Mesenteric fat pad (tissue), 1 donor: ENCODE results near the gene NREP. TPM values are rescaled to one million over a fixed set of nuclear protein-coding genes. Genes with fewer than 3 reads are reported as not detected.

Experiments
- DNase-seq: peaks from one replicate; pipeline ENCODE4 v3.0.0-alpha.2; 2020; ENCODE audit warnings: low spot score
- long read RNA-seq: library from polyadenylated mRNA; unstranded; transcript quantifications from one replicate; pipeline ENCODE4 v2.0.0, GENCODE V29; 2020
- total RNA-seq: library from RNA; stranded (reverse); fragmentation: NEBNext Ultra II Directional; extraction: Animal tissue kit (Norgen Biotek cat#: 25700); gene quantifications from one replicate; pipeline ENCODE4 v1.2.1, GENCODE V29; 2021
- donor health status: DM: yes; HTN: yes; CAD: no.

NREP gene
- total RNA-seq, result 6.8 TPM
- long read RNA-seq, partial matches to known transcripts, result 0 of 7 reads
- long read RNA-seq, other reads (novel, unspliced or antisense), result 4 of 7 reads

GRCh38 chr5:111756581-111757354 is at the start of gene NREP:
Gene NREP (minus strand): TSS chr5:111757194. CDS start chr5:111755772, 1,422 bp downstream.
- no peak for DNase-seq

- DNase-seq, result no peak
Measured at GRCh38 chr5:111806753-111807152, 49.8 kb upstream of the NREP start.

GRCh38 chr5:111806156-111806555 is 49.2 kb upstream of the NREP start:
- no peak for DNase-seq

- DNase-seq, result no peak
Measured at GRCh38 chr5:111805071-111805470, 48.1 kb upstream of the NREP start.

- no peak for DNase-seq
Measured at GRCh38 chr5:111800351-111800750, 43.4 kb upstream of the NREP start.

GRCh38 chr5:111795142-111795541 is 38.1 kb upstream of the NREP start:
- no peak for DNase-seq

GRCh38 chr5:111792471-111793058 is 35.6 kb upstream of the NREP start:
- DNase-seq, result no peak

- no peak for DNase-seq
Measured at GRCh38 chr5:111790295-111790694, 33.3 kb upstream of the NREP start.

GRCh38 chr5:111787006-111787405 is 30.0 kb upstream of the NREP start:
- DNase-seq, result no peak

GRCh38 chr5:111784491-111785181 is 27.6 kb upstream of the NREP start:
- DNase-seq, result no peak

- no peak for DNase-seq
Measured at GRCh38 chr5:111783537-111783936, 26.5 kb upstream of the NREP start.

- DNase-seq, result no peak
Measured at GRCh38 chr5:111782216-111782615, 25.2 kb upstream of the NREP start.

- no peak for DNase-seq
Measured at GRCh38 chr5:111781200-111781599, 24.2 kb upstream of the NREP start.

- DNase-seq, result no peak
Measured at GRCh38 chr5:111779922-111780292, 22.9 kb upstream of the NREP start.

- DNase-seq, result no peak
Measured at GRCh38 chr5:111779260-111779921, 22.4 kb upstream of the NREP start.

- DNase-seq, result no peak
Measured at GRCh38 chr5:111776913-111777781, 20.2 kb upstream of the NREP start.

GRCh38 chr5:111775224-111775623 is 18.2 kb upstream of the NREP start:
- no peak for DNase-seq

GRCh38 chr5:111774525-111774924 is 17.5 kb upstream of the NREP start:
- no peak for DNase-seq

- DNase-seq, result no peak
Measured at GRCh38 chr5:111772456-111773122, 15.6 kb upstream of the NREP start.

- no peak for DNase-seq
Measured at GRCh38 chr5:111769541-111769940, 12.5 kb upstream of the NREP start.
